HepG2 (cell line): ENCODE data around the gene IL36A. TPM values are rescaled to one million over a fixed set of nuclear protein-coding genes. Genes with fewer than 3 reads are reported as not detected.

ENCODE experiments used
- ATAC-seq: fragments of 200-7000 bp; cut with Tn5 transposase; 3 replicates; pipeline ENCODE4 v1.9.1; 2020; ENCODE audit warnings: mild to moderate bottlenecking, moderate library complexity
- BruUV-seq: library from RNA; stranded (reverse); fragments of 400-500 nt; replicated peaks from 2 replicates; lab custom pipeline; 2021; lab: Mats Ljungman, UMichigan
- CTCF ChIA-PET: fragments of 300-600 bp; formaldehyde crosslinking; extraction: SDS; loops from one replicate; lab custom pipeline; 2021; ENCODE audit warnings: low total read pairs, inconsistent platforms, low intra/inter-chr PET ratio; lab: Yijun Ruan, JAX
- POLR2A ChIA-PET: fragments of 350-600 bp; sonication (Branson Sonifier 250); formaldehyde crosslinking; loops from one replicate; lab custom pipeline; 2020; ENCODE audit warnings: antibody characterized with exemption, inconsistent platforms; lab: Yijun Ruan, JAX
- DNase-seq: peaks from one replicate; pipeline ENCODE4 v3.0.0-alpha.2; 2015; ENCODE audit warnings: low spot score
- FAIRE-seq: peaks from 3 replicates; lab custom pipeline; 2011; peaks lifted over from hg19 to GRCh38; lab: Jason Lieb, UNC
- H2AFZ ChIP-seq: one replicate; pipeline ENCODE4 v1.6.1; 2011; ENCODE audit warnings: low read length, inconsistent platforms
- H3K27ac ChIP-seq: fragments of 300-600 bp; 3 replicates; pipeline ENCODE4 v1.8.0; 2011; ENCODE audit warnings: mixed run types, mild to moderate bottlenecking, mixed read lengths, low read length, inconsistent platforms; ENCODE audit not compliant: insufficient read depth; ENCODE audit errors: extremely low read length
- H3K27me3 ChIP-seq, 2 experiments: fragments of 200-600 bp in 1 of 2; 2 replicates in 1 of 2; 3 replicates in 1 of 2; pipeline versions ENCODE4 v1.6.0 to v1.8.0; 2011; ENCODE audit warnings: low read length in 2 of 2, mild to moderate bottlenecking in 2 of 2, moderate library complexity in 2 of 2, inconsistent platforms in 1 of 2; ENCODE audit not compliant: insufficient read depth in 2 of 2, control insufficient read depth in 1 of 2
- H3K36me3 ChIP-seq, 2 experiments: fragments of 200-600 bp in 1 of 2; replicated peaks in 1 of 2; 2 replicates in 1 of 2; 3 replicates in 1 of 2; pipeline versions ENCODE4 v1.5.1 to v1.8.0; 2011; ENCODE audit warnings: low read length in 2 of 2, inconsistent platforms in 1 of 2; ENCODE audit not compliant: insufficient read depth in 2 of 2, control insufficient read depth in 1 of 2
- H3K4me1 ChIP-seq: 2 replicates; pipeline ENCODE4 v1.5.1; 2012; ENCODE audit warnings: low read length, inconsistent platforms; ENCODE audit not compliant: insufficient read depth
- H3K4me2 ChIP-seq: 2 replicates; pipeline ENCODE4 v1.6.0; 2011; ENCODE audit warnings: low read depth, low read length, inconsistent platforms
- H3K4me3 ChIP-seq, 3 experiments: fragments of 200-600 bp in 1 of 3; sonication (generic), shearing (Covaris generic) in 1 of 3; replicated peaks in 1 of 3; 2 replicates each; pipeline ENCODE4 v1.5.1; 2011 to 2016; ENCODE audit warnings: low read length in 3 of 3, inconsistent platforms in 2 of 3, low read depth in 2 of 3, mild to moderate bottlenecking in 2 of 3, control low read depth in 1 of 3, mixed read lengths in 1 of 3; ENCODE audit not compliant: insufficient read depth in 1 of 3
- H3K79me2 ChIP-seq: one replicate; pipeline ENCODE4 v1.6.1; 2011; ENCODE audit warnings: low read length, inconsistent platforms; ENCODE audit not compliant: insufficient read depth
- H3K9ac ChIP-seq: 2 replicates; pipeline ENCODE4 v1.6.0; 2011; ENCODE audit warnings: mild to moderate bottlenecking, low read depth, low read length, inconsistent platforms; ENCODE audit not compliant: insufficient read depth
- H3K9me3 ChIP-seq: 2 replicates; pipeline ENCODE4 v1.5.1; 2012; ENCODE audit warnings: mild to moderate bottlenecking, low read length
- H4K20me1 ChIP-seq: 2 replicates; pipeline ENCODE4 v1.6.0; 2011; ENCODE audit warnings: inconsistent platforms, mild to moderate bottlenecking, low read length, moderate library complexity; ENCODE audit not compliant: insufficient read depth
- FOXA3 ChIP-seq: IDR thresholded peaks from 2 replicates; pipeline ENCODE4 v1.6.1; 2016; ENCODE audit warnings: missing genetic modification reagents, missing compliant biosample characterization
- HOXD1 ChIP-seq: sonication (generic); formaldehyde crosslinking; IDR thresholded peaks from 2 replicates; pipeline ENCODE4 v1.5.0; 2020; ENCODE audit warnings: missing genetic modification reagents
- KDM3A ChIP-seq: IDR thresholded peaks from 2 replicates; pipeline ENCODE4 v1.6.1; 2018; ENCODE audit warnings: low read depth, missing compliant biosample characterization
- PCBP2 ChIP-seq: fragments of 200-400 bp; formaldehyde crosslinking; optimal IDR thresholded peaks from 2 replicates; pipeline ENCODE3; 2018; ENCODE audit warnings: low read length, low read depth; ENCODE audit not compliant: poor library complexity, severe bottlenecking
- PHF5A ChIP-seq: IDR thresholded peaks from one replicate; pipeline ENCODE4 v1.6.1; 2018; ENCODE audit warnings: low read depth, missing genetic modification reagents; ENCODE audit not compliant: unreplicated experiment
- PLRG1 ChIP-seq: fragments of 450-650 bp; conservative IDR thresholded peaks from 2 replicates; pipeline ENCODE4 v1.6.1; 2016
- POLR2AphosphoS2 ChIP-seq: IDR thresholded peaks from 2 replicates; pipeline ENCODE4 v1.6.1; 2011; ENCODE audit warnings: low read depth, low read length, improper control_type of control experiment
- ZNF30 ChIP-seq: sonication (generic); formaldehyde crosslinking; IDR thresholded peaks from 2 replicates; pipeline ENCODE4 v1.5.0; 2020; ENCODE audit warnings: mild to moderate bottlenecking, missing genetic modification reagents
- ZNF788 ChIP-seq: sonication (generic); formaldehyde crosslinking; IDR thresholded peaks from 2 replicates; pipeline ENCODE4 v1.5.0; 2020; ENCODE audit warnings: mild to moderate bottlenecking, missing genetic modification reagents, borderline replicate concordance
- WGBS: methylation state at CpG from one replicate; pipeline ENCODE4 v1.1.6; 2017; ENCODE audit warnings: low lambda C conversion rate; 5-methylcytosine and 5-hydroxymethylcytosine counted together
- in situ Hi-C: cut with HindIII; loops from 2 replicates; pipeline ENCODE4 v1.10.0; 2017; ENCODE audit warnings: low pct_unique_long_range_greater_than_20kb; ENCODE audit not compliant: extremely low pct_ligation_motif_present
- intact Hi-C: fragments of 100-400 bp; cut with micrococcal nuclease; formaldehyde crosslinking; loops from one replicate; pipeline ENCODE4 v1.10.0; 2022; ENCODE audit not compliant: unreplicated experiment
- polyA plus RNA-seq, 8 experiments: library from polyadenylated mRNA; depleted of rRNA in 3 of 8; stranded (reverse) in 7 of 8; unstranded in 1 of 8; fragments of >200 nt; fragmentation: Illumina TruSeq in 4 of 8; extraction: Trizol in 4 of 8; gene quantifications; 2 replicates each; pipeline versions ENCODE4 v1.2.1 to v1.2.3, GENCODE V29; 2011 to 2016; ENCODE audit warnings: low read depth in 4 of 8, missing spikeins in 1 of 8, mixed read lengths in 1 of 8; ENCODE audit not compliant: insufficient read depth in 1 of 8
- total RNA-seq, 5 experiments: library from RNA; depleted of rRNA; stranded (reverse); fragments of >200 nt; fragmentation: Illumina TruSeq; extraction: Trizol; gene quantifications; 2 replicates each; pipeline ENCODE4 v1.2.3, GENCODE V29; 2016; ENCODE audit warnings: low read depth in 1 of 5
- TF ChIP-seq, protein P1 (sequence below): sonication (generic); formaldehyde crosslinking; IDR thresholded peaks from 2 replicates; pipeline ENCODE4 v1.4.0; 2020; ENCODE audit warnings: missing genetic modification reagents
- TF ChIP-seq, protein P2 (sequence below): sonication (generic); formaldehyde crosslinking; IDR thresholded peaks from 2 replicates; pipeline ENCODE4 v1.4.0; 2020; ENCODE audit warnings: missing genetic modification reagents

Gene IL36A
- total and polyA plus RNA-seq, 2 of the 13 experiments (the other 11 are each of a cell fraction or from before 2014, with no cell fraction given), result not detected

- no TSS peak for BruUV-seq
- TF ChIP-seq HOXD1, result no peak
- TF ChIP-seq PLRG1, result no peak
- WGBS, result 41% methylated on average over 2 of the region's 2 CpGs
- in situ Hi-C loops, result no loop called here
- Histone ChIP-seq H3K79me2 (no peaks in the 10 kb centered on the region), H3K9me3 (no peaks in the 10 kb centered on the region), H3K27me3 (no peaks in the 10 kb centered on the region), H3K4me1 (no peaks in the 10 kb centered on the region), H3K4me2 (no peak overlapping the region), H2AFZ (no peak overlapping the region), H4K20me1 (no peaks in the 10 kb centered on the region), H3K36me3 (no peaks in the 10 kb centered on the region), H3K4me3 (no peak overlapping the region), H3K9ac (no peak overlapping the region), H3K27ac (no peak overlapping the region)
- FAIRE-seq, result no peak
- DNase-seq, result no peak
- CTCF ChIA-PET, result no interaction called here
- intact Hi-C loops, result no loop called here
- POLR2A ChIA-PET, result no interaction called here
- no peak for ATAC-seq
These were observed 8.8 kb downstream of the IL36A start for GRCh38 chr2:113014067-113014466.

GRCh38 chr2:113015042-113015441 is 9.8 kb downstream of the IL36A start:
- Histone ChIP-seq H4K20me1 (no peaks in the 10 kb centered on the region), H3K27me3 (no peaks in the 10 kb centered on the region), H3K4me2 (no peak overlapping the region), H2AFZ (no peak overlapping the region), H3K9ac (no peak overlapping the region), H3K36me3 (no peaks in the 10 kb centered on the region), H3K9me3 (no peaks in the 10 kb centered on the region), H3K4me1 (no peaks in the 10 kb centered on the region), H3K4me3 (no peak overlapping the region), H3K79me2 (no peaks in the 10 kb centered on the region), H3K27ac (no peak overlapping the region)
- ATAC-seq, result no peak
- in situ Hi-C loops, result no loop called here
- no peak for DNase-seq
- 0% methylated on average over 1 of the region's 1 CpG for WGBS
- intact Hi-C loops, result no loop called here
- BruUV-seq, result no TSS peak
- no peak for FAIRE-seq
- TF ChIP-seq, protein P1, sequence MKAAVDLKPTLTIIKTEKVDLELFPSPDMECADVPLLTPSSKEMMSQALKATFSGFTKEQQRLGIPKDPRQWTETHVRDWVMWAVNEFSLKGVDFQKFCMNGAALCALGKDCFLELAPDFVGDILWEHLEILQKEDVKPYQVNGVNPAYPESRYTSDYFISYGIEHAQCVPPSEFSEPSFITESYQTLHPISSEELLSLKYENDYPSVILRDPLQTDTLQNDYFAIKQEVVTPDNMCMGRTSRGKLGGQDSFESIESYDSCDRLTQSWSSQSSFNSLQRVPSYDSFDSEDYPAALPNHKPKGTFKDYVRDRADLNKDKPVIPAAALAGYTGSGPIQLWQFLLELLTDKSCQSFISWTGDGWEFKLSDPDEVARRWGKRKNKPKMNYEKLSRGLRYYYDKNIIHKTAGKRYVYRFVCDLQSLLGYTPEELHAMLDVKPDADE (CRISPR knock-in tag), result no peak
- TF ChIP-seq, protein P2, sequence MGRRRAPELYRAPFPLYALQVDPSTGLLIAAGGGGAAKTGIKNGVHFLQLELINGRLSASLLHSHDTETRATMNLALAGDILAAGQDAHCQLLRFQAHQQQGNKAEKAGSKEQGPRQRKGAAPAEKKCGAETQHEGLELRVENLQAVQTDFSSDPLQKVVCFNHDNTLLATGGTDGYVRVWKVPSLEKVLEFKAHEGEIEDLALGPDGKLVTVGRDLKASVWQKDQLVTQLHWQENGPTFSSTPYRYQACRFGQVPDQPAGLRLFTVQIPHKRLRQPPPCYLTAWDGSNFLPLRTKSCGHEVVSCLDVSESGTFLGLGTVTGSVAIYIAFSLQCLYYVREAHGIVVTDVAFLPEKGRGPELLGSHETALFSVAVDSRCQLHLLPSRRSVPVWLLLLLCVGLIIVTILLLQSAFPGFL, result no peak
- no peak for TF ChIP-seq ZNF788
- TF ChIP-seq FOXA3 (CRISPR knock-in tag), result no peak
- no peak for TF ChIP-seq KDM3A (CRISPR knock-in tag)
- no peak for TF ChIP-seq PCBP2
- TF ChIP-seq PHF5A (CRISPR knock-in tag), result no peak
- no peak for TF ChIP-seq ZNF30 (CRISPR knock-in tag)
- no peak for TF ChIP-seq POLR2AphosphoS2
- CTCF ChIA-PET, result no interaction called here
- POLR2A ChIA-PET, result no interaction called here
